Measurements from ENCODE around the gene GABRB2.
"Not testable (repeated sequence)": the region's sequence is repeated elsewhere in the genome, so short reads cannot be mapped to it uniquely, and the experiment has no call there.

Gene GABRB2

GRCh38 chr5:161546470-161547301, at the start of gene GABRB2:
Gene GABRB2 (minus strand): TSS chr5:161546725. CDS start chr5:161546643, 82 bp downstream.
- no peak for DNase-seq

- DNase-seq: no peak
Measured at GRCh38 chr5:161585798-161586197, 39.3 kb upstream of the GABRB2 start.

- DNase-seq: no peak
Measured at GRCh38 chr5:161580621-161581020, 34.1 kb upstream of the GABRB2 start.

GRCh38 chr5:161572914-161573313, 26.4 kb upstream of the GABRB2 start:
- no peak for DNase-seq

GRCh38 chr5:161566081-161566480, 19.6 kb upstream of the GABRB2 start:
- no peak for DNase-seq

GRCh38 chr5:161562446-161562845, 15.9 kb upstream of the GABRB2 start:
- DNase-seq: no peak

GRCh38 chr5:161549106-161549505, 2.6 kb upstream of the GABRB2 start:
- DNase-seq: no peak

- no peak for DNase-seq
Measured at GRCh38 chr5:161548487-161549094, 2.1 kb upstream of the GABRB2 start.

- DNase-seq: no peak
Measured at GRCh38 chr5:161547738-161548486, 1.4 kb upstream of the GABRB2 start.

GRCh38 chr5:161547406-161547737, 847 bp upstream of the GABRB2 start:
- no peak for DNase-seq

- no peak for DNase-seq
Measured at GRCh38 chr5:161546095-161546469, 443 bp downstream of the GABRB2 start.

- no peak for DNase-seq
Measured at GRCh38 chr5:161545344-161546094, 1.0 kb downstream of the GABRB2 start.

- no peak for DNase-seq
Measured at GRCh38 chr5:161544350-161544765, 2.2 kb downstream of the GABRB2 start.

- no peak for DNase-seq
Measured at GRCh38 chr5:161539016-161539415, 7.5 kb downstream of the GABRB2 start.

- no peak for DNase-seq
Measured at GRCh38 chr5:161535762-161536161, 10.8 kb downstream of the GABRB2 start.

GRCh38 chr5:161530700-161531099, 15.8 kb downstream of the GABRB2 start:
- no peak for DNase-seq

- no peak for DNase-seq
Measured at GRCh38 chr5:161513942-161514341, 32.6 kb downstream of the GABRB2 start.

- DNase-seq: no peak
Measured at GRCh38 chr5:161507591-161507990, 38.9 kb downstream of the GABRB2 start.

GRCh38 chr5:161505160-161505559, 41.4 kb downstream of the GABRB2 start:
- not testable (repeated sequence) for DNase-seq

GRCh38 chr5:161498531-161498930, 48.0 kb downstream of the GABRB2 start:
- DNase-seq: no peak

- no peak for DNase-seq
Measured at GRCh38 chr5:161483721-161484120, 62.8 kb downstream of the GABRB2 start.

- no peak for DNase-seq
Measured at GRCh38 chr5:161481922-161482321, 64.6 kb downstream of the GABRB2 start.
